Muscle layer of duodenum (tissue), 2 donors: ENCODE results near the gene DHDH.
"Not testable (repeated sequence)": the region's sequence is repeated elsewhere in the genome, so short reads cannot be mapped to it uniquely, and the experiment has no call there.

Experiments
- H3K27ac ChIP-seq: one replicate; pipeline ENCODE4 v1.7.0; 2013; ENCODE audit warnings: mild to moderate bottlenecking, low read length
- H3K27me3 ChIP-seq: one replicate; pipeline ENCODE4 v1.7.0; 2013; ENCODE audit warnings: low read depth, mild to moderate bottlenecking, control low read depth, low read length
- H3K36me3 ChIP-seq, 2 donors: one replicate each; pipeline ENCODE4 v1.7.0; 2013; ENCODE audit warnings: low read length in 2 of 2, control low read depth in 1 of 2, mild to moderate bottlenecking in 1 of 2; ENCODE audit not compliant: insufficient read depth in 2 of 2, control insufficient read depth in 1 of 2
- H3K4me1 ChIP-seq, 2 donors: one replicate each; pipeline ENCODE4 v1.7.0; 2013; ENCODE audit warnings: low read length in 2 of 2, mild to moderate bottlenecking in 2 of 2, control low read depth in 1 of 2, moderate library complexity in 1 of 2; ENCODE audit not compliant: insufficient read depth in 2 of 2, control insufficient read depth in 1 of 2
- H3K4me3 ChIP-seq, 2 donors: one replicate each; pipeline ENCODE4 v1.7.0; 2013; ENCODE audit warnings: low read length in 2 of 2, low read depth in 1 of 2, mild to moderate bottlenecking in 1 of 2
- H3K9me3 ChIP-seq, 2 donors: one replicate each; pipeline ENCODE4 v1.7.0; 2013; ENCODE audit warnings: low read length in 2 of 2, control low read depth in 1 of 2, mild to moderate bottlenecking in 1 of 2; ENCODE audit not compliant: control insufficient read depth in 1 of 2
- donor health status: healthy.

The DHDH gene

DNA sequence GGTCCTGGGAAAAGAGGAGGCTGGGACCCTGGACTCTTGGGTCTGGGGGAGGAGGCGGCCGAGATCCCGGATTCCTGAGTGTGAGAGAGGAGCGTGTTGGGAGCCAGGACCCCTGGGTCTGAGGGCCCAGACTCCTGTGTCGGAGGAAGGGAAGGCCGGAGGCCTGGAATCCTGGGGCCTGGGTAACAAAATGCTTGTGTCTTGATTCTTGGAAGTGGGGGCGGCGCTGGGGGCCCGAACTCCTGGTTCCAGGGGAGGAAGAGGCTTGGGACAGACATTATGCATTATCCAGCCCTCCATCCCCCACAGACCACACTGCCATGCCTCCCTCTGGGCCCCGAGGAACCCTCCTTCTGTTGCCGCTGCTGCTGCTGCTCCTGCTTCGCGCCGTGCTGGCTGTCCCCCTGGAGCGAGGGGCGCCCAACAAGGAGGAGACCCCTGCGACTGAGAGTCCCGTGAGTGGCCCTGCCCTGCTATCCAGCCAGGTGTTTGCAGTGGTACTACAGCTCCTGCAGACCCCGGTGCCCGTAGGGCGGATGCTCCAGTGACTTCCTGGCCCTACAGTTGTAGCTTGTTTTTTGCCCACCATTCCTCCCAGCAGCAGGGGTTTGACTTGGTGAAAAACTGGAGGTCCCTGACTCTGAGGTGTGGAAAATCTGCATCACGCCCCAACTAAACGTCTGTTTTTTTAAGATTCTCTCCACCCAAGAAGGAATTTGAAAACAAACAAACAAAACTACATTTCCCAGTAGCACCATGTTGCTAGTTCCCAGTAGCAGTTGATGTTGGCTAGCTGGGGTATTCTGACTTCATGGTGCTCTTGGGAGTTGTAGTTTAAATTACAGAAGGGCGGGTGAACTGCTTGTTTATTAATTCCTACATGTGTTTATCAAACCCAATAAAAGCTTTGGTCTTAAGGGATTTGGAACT lies 32.8 kb upstream of the DHDH start:
- Histone ChIP-seq H3K4me1 (peaks cover 2 to 19% of the 10 kb centered on the region in 2 donors), H3K27ac (peak overlapping the region; percentile 95), H3K36me3 (peaks cover 18 to 19% of the 10 kb centered on the region in 2 donors), H3K9me3 (no peaks in the 10 kb centered on the region), H3K27me3 (no peaks in the 10 kb centered on the region), H3K4me3 (peak overlapping the region; percentile 92 to 97)

GRCh38 chr19:48902291-48902690 lies 31.2 kb upstream of the DHDH start:
- not testable (repeated sequence) for H3K27me3 ChIP-seq, H3K27ac ChIP-seq, H3K9me3 ChIP-seq, H3K4me3 ChIP-seq
- H3K4me1 ChIP-seq: peaks cover 2 to 19% of the 10 kb centered on the region in 2 donors
- H3K36me3 ChIP-seq: peaks cover 19 to 33% of the 10 kb centered on the region in 2 donors

GRCh38 chr19:48903788-48904187 lies 29.7 kb upstream of the DHDH start:
- H3K27me3 ChIP-seq, H3K4me3 ChIP-seq, H3K27ac ChIP-seq, H3K9me3 ChIP-seq: not testable (repeated sequence)
- H3K4me1 ChIP-seq: peaks cover 2 to 19% of the 10 kb centered on the region in 2 donors
- H3K36me3 ChIP-seq: peaks cover 19 to 48% of the 10 kb centered on the region in 2 donors

- Histone ChIP-seq H3K9me3 (no peaks in the 10 kb centered on the region), H3K27me3 (no peaks in the 10 kb centered on the region), H3K4me1 (peaks cover 2 to 19% of the 10 kb centered on the region in 2 donors), H3K27ac (no peak overlapping the region), H3K4me3 (no peak overlapping the region), H3K36me3 (peaks cover 24 to 62% of the 10 kb centered on the region in 2 donors)
Observed at GRCh38 chr19:48905664-48906063, 27.8 kb upstream of the DHDH start.

GRCh38 chr19:48906324-48906723 lies 27.2 kb upstream of the DHDH start:
- H3K9me3 ChIP-seq: no peaks in the 10 kb centered on the region
- H3K27me3 ChIP-seq: no peaks in the 10 kb centered on the region
- H3K4me1 ChIP-seq: peaks cover 2 to 12% of the 10 kb centered on the region in 2 donors
- H3K27ac ChIP-seq: no peak overlapping the region
- peaks cover 30 to 68% of the 10 kb centered on the region in 2 donors for H3K36me3 ChIP-seq
- no peak overlapping the region for H3K4me3 ChIP-seq

GRCh38 chr19:48907671-48908070 lies 25.8 kb upstream of the DHDH start:
- peaks cover 34 to 75% of the 10 kb centered on the region in 2 donors for H3K36me3 ChIP-seq
- no peaks in the 10 kb centered on the region for H3K9me3 ChIP-seq
- peak overlapping the region; percentile 39 for H3K27ac ChIP-seq
- no peaks in the 10 kb centered on the region for H3K27me3 ChIP-seq
- H3K4me3 ChIP-seq: no peak overlapping the region
- peaks cover 0 to under 1% of the 10 kb centered on the region in 2 donors for H3K4me1 ChIP-seq

DNA sequence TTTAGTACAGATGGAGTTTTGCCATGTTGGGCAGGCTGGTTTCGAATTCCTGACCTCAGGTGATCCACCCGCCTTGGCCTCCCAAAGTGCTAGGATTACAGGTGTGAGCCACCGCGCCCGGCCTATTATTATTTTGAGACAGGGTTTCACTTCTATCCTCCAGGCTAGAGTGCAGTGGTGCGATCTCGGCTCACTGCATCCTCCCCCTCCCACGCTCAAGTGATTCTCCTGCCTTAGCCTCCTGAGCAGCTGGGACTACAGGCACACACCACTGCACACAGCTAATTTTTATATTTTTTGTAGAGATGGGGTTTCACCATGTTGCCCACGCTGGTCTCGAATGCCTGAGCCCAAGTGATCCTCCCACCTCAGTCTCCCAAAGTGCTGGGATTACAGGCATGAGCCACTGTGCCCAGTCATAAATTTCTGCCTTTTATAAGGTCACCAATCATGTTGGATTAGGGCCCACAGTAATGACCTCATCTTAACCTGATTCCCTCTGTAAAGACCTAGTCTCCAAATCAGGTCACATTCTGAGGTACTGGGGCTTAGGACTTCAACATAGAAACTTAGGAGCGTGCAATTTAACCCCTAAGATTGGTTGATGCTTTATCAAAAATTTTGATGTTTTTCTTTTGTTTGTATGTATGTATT lies 23.9 kb upstream of the DHDH start:
- H3K4me3 ChIP-seq, H3K27ac ChIP-seq: not testable (repeated sequence)
- peaks cover 43 to 86% of the 10 kb centered on the region in 2 donors for H3K36me3 ChIP-seq

DNA sequence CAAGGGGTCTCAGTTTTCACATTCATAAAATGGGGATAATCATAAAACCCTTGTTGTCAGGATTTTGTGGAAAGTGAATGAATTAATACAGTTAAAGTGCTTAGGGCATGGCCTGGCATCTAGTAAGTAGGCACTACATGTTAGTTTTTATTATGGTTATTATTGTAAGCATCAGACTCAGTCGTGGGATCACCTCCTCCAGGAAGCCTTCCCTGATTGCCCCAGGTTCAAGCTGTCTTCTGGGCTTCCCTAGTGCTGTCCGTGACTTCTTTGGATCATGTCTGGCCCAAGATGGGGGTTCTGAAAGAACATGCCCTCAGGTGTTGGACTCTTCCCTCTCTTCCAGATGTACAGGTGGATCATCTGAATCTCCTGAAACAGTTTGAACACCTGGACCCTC lies 22.7 kb upstream of the DHDH start:
- Histone ChIP-seq H3K36me3 (peaks cover 33 to 81% of the 10 kb centered on the region in 2 donors), H3K4me3 (no peak overlapping the region), H3K9me3 (no peaks in the 10 kb centered on the region), H3K27me3 (no peaks in the 10 kb centered on the region), H3K27ac (no peak overlapping the region), H3K4me1 (no peaks in the 10 kb centered on the region)

More for the DNA sequence above, 23.9 kb upstream of the DHDH start:
- not testable (repeated sequence) for H3K27me3 ChIP-seq, H3K4me1 ChIP-seq, H3K9me3 ChIP-seq

DNA sequence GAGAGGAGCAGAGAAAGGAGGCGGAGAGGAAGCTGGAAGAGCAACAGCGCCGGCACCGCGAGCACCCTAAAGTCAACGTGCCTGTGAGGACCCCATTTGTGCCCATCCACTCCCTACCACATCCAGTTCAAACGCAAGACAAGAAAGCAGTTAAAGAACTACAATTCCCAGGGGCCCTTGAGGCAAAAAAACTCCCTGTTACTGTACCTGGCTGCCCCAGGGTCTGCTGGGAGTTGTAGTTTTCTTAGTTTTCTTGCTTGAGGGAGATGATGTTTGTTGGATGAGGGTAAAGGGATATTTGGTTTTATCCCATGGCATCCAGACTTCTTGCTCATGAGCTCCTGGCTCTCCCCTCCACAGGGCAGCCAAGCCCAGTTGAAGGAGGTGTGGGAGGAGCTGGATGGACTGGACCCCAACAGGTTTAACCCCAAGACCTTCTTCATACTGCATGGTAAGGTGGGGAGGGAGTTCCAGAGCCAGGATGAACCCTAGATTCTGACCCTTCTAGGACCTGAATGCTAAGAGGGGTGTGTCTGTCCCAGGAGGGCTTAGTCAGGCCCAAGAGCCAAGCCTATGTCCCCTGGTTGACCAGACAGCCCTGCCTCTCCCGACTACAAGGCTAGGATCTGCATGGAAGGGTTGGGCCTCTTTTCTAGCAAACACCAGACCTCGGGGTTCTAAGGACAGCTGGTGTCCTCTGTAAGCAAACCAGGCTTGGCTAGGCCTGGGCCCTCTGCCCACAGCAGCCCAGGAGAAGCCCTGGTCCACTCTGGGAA lies 20.2 kb upstream of the DHDH start:
- Histone ChIP-seq H3K27ac (no peak overlapping the region), H3K9me3 (no peaks in the 10 kb centered on the region), H3K36me3 (peaks cover 42 to 68% of the 10 kb centered on the region in 2 donors), H3K27me3 (no peaks in the 10 kb centered on the region), H3K4me3 (no peak overlapping the region), H3K4me1 (no peaks in the 10 kb centered on the region)

- Histone ChIP-seq H3K36me3 (peaks cover 43 to 70% of the 10 kb centered on the region in 2 donors), H3K27ac (no peak overlapping the region), H3K27me3 (no peaks in the 10 kb centered on the region), H3K4me3 (no peak overlapping the region), H3K9me3 (no peaks in the 10 kb centered on the region), H3K4me1 (no peaks in the 10 kb centered on the region)
Observed at GRCh38 chr19:48914181-48914580, 19.3 kb upstream of the DHDH start.

DNA sequence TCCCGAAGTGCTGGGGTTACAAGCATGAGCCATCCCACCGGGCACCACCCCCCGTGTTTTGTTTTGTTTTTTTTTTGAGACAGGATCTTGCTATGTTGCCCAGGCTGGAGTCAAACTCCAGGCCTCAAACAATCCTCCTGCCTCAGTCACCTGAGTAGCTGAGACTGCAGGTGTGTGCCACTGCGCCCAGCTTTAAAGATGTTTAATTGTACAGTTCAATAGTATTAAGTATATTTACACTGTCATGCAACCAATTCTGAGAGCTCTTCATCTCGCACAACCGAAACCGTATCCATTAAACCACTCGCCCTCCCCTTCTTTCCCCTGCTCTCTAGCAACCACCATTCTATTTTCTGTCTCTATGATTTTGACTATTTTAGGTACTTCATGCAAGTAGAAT lies 17.7 kb upstream of the DHDH start:
- Histone ChIP-seq H3K36me3 (peaks cover 37 to 64% of the 10 kb centered on the region in 2 donors), H3K4me1 (no peaks in the 10 kb centered on the region), H3K27ac (no peak overlapping the region), H3K9me3 (no peaks in the 10 kb centered on the region), H3K27me3 (no peaks in the 10 kb centered on the region), H3K4me3 (no peak overlapping the region)
